WTC11 (cell line): ENCODE measurements around the gene EPN2. TPM values are rescaled to one million over a fixed set of nuclear protein-coding genes. Genes with fewer than 3 reads are reported as not detected.

Source experiments
- ATAC-seq: fragments of 200-7000 bp; cut with Tn5 transposase; 2 replicates; pipeline ENCODE4 v1.10.0; 2021; ENCODE audit warnings: mild to moderate bottlenecking, moderate library complexity
- CTCF ChIA-PET: fragments of 300-600 bp; sonication (Branson Sonifier 250); formaldehyde crosslinking; loops from one replicate; lab custom pipeline; 2021; ENCODE audit warnings: antibody characterized with exemption; lab: Charles Lee
- POLR2A ChIA-PET: fragments of 350-600 bp; sonication (Branson Sonifier 250); formaldehyde crosslinking; loops from one replicate; lab custom pipeline; 2021; ENCODE audit warnings: antibody characterized with exemption; lab: Charles Lee
- DNase-seq: peaks from one replicate; pipeline ENCODE4 v3.0.0; 2021; ENCODE audit warnings: low spot score
- H3K27ac Mint-ChIP-seq: 2 replicates; pipeline ENCODE4 v1.8.0; 2021; ENCODE audit warnings: mixed read lengths
- H3K27me3 Mint-ChIP-seq: 2 replicates; pipeline ENCODE4 v1.8.0; 2021; ENCODE audit warnings: low read depth, mild to moderate bottlenecking, moderate library complexity, mixed read lengths
- H3K36me3 Mint-ChIP-seq: 2 replicates; pipeline ENCODE4 v1.8.0; 2021; ENCODE audit warnings: mixed read lengths
- H3K4me1 Mint-ChIP-seq: 2 replicates; pipeline ENCODE4 v1.8.0; 2022; ENCODE audit warnings: mixed read lengths
- H3K4me3 Mint-ChIP-seq: 2 replicates; pipeline ENCODE4 v1.8.0; 2021; ENCODE audit warnings: mild to moderate bottlenecking, moderate library complexity, mixed read lengths
- H3K9me3 Mint-ChIP-seq: 2 replicates; pipeline ENCODE4 v1.8.0; 2021; ENCODE audit warnings: mixed read lengths
- AR ChIP-seq: fragments of 250-450 bp; sonication (Bioruptor Pico); IDR thresholded peaks from 2 replicates; pipeline ENCODE4 v1.9.0; 2021; ENCODE audit warnings: mild to moderate bottlenecking
- ATF1 ChIP-seq: sonication (generic); formaldehyde crosslinking; IDR thresholded peaks from 2 replicates; pipeline ENCODE4 v1.8.1; 2023; ENCODE audit warnings: mild to moderate bottlenecking, moderate library complexity, missing genetic modification reagents
- ATF2 ChIP-seq: sonication (generic); formaldehyde crosslinking; IDR thresholded peaks from 2 replicates; pipeline ENCODE4 v1.8.1; 2022; ENCODE audit warnings: low read depth, missing genetic modification reagents, borderline replicate concordance
- CDX4 ChIP-seq: fragments of 250-450 bp; sonication (Bioruptor Pico); IDR thresholded peaks from 2 replicates; pipeline ENCODE4 v1.9.0; 2021; ENCODE audit warnings: moderate library complexity, mild to moderate bottlenecking, inconsistent platforms, borderline replicate concordance
- CREB1 ChIP-seq: sonication (generic); formaldehyde crosslinking; IDR thresholded peaks from 2 replicates; pipeline ENCODE4 v1.8.0; 2023; ENCODE audit warnings: mild to moderate bottlenecking, missing genetic modification reagents
- CTCF ChIP-seq: fragments of 200-600 bp; IDR thresholded peaks from 2 replicates; pipeline ENCODE4 v1.8.0; 2022; ENCODE audit warnings: antibody characterized with exemption
- ETV6 ChIP-seq: sonication (generic); formaldehyde crosslinking; IDR thresholded peaks from 2 replicates; pipeline ENCODE4 v1.8.1; 2022; ENCODE audit warnings: mild to moderate bottlenecking, missing genetic modification reagents
- GABPB1 ChIP-seq: sonication (generic); formaldehyde crosslinking; IDR thresholded peaks from 2 replicates; pipeline ENCODE4 v1.8.1; 2023; ENCODE audit warnings: mild to moderate bottlenecking, missing genetic modification reagents
- GTF2I ChIP-seq: fragments of 250-450 bp; sonication (Bioruptor Pico); conservative IDR thresholded peaks from 2 replicates; pipeline ENCODE4 v1.4.0; 2021; ENCODE audit warnings: mild to moderate bottlenecking
- MYBL2 ChIP-seq: sonication (generic); formaldehyde crosslinking; IDR thresholded peaks from 2 replicates; pipeline ENCODE4 v1.8.1; 2023; ENCODE audit warnings: mild to moderate bottlenecking, moderate library complexity, missing genetic modification reagents
- NFATC4 ChIP-seq: fragments of 250-450 bp; sonication (Bioruptor Pico); IDR thresholded peaks from 2 replicates; pipeline ENCODE4 v1.9.0; 2021; ENCODE audit warnings: mild to moderate bottlenecking
- RELA ChIP-seq: sonication (generic); formaldehyde crosslinking; IDR thresholded peaks from 2 replicates; pipeline ENCODE4 v1.8.1; 2022; ENCODE audit warnings: missing genetic modification reagents, mild to moderate bottlenecking, borderline replicate concordance
- SMAD3 ChIP-seq: sonication (generic); formaldehyde crosslinking; IDR thresholded peaks from 2 replicates; pipeline ENCODE4 v1.8.0; 2022; ENCODE audit warnings: missing genetic modification reagents, mild to moderate bottlenecking, borderline replicate concordance
- SOX15 ChIP-seq: fragments of 250-450 bp; sonication (Bioruptor Pico); IDR thresholded peaks from 2 replicates; pipeline ENCODE4 v1.9.0; 2021; ENCODE audit warnings: mild to moderate bottlenecking
- USF1 ChIP-seq: sonication (generic); formaldehyde crosslinking; IDR thresholded peaks from 2 replicates; pipeline ENCODE4 v1.8.0; 2022; ENCODE audit warnings: mild to moderate bottlenecking, missing genetic modification reagents
- ZMAT4 ChIP-seq: fragments of 250-450 bp; sonication (Bioruptor Pico); IDR thresholded peaks from 2 replicates; pipeline ENCODE4 v1.9.0; 2021; ENCODE audit warnings: mild to moderate bottlenecking
- ZNF138 ChIP-seq: sonication (generic); formaldehyde crosslinking; conservative IDR thresholded peaks from 2 replicates; pipeline ENCODE4 v1.8.1; 2022; ENCODE audit warnings: mild to moderate bottlenecking, moderate library complexity, missing genetic modification reagents
- ZNF219 ChIP-seq: sonication (generic); formaldehyde crosslinking; IDR thresholded peaks from 2 replicates; pipeline ENCODE4 v1.8.0; 2023; ENCODE audit warnings: missing genetic modification reagents, mild to moderate bottlenecking, borderline replicate concordance
- ZNF263 ChIP-seq: sonication (generic); formaldehyde crosslinking; IDR thresholded peaks from 2 replicates; pipeline ENCODE4 v1.8.1; 2022; ENCODE audit warnings: low read depth, mild to moderate bottlenecking, moderate library complexity, missing genetic modification reagents
- ZNF423 ChIP-seq: fragments of 250-450 bp; sonication (Bioruptor Pico); IDR thresholded peaks from 2 replicates; pipeline ENCODE4 v2.1.2; 2022; ENCODE audit warnings: mild to moderate bottlenecking, moderate library complexity
- ZNF512 ChIP-seq: sonication (generic); formaldehyde crosslinking; IDR thresholded peaks from 2 replicates; pipeline ENCODE4 v1.8.1; 2022; ENCODE audit warnings: missing genetic modification reagents, borderline replicate concordance
- ZNF671 ChIP-seq: fragments of 250-450 bp; sonication (Bioruptor Pico); IDR thresholded peaks from 2 replicates; pipeline ENCODE4 v1.8.0; 2021; ENCODE audit warnings: mild to moderate bottlenecking
- total RNA-seq: library from RNA; stranded (reverse); gene quantifications from 3 replicates; pipeline ENCODE4 v1.2.3, GENCODE V29; 2021

Gene EPN2
- total RNA-seq, 1 experiment from 2014 or later: 48.8 TPM

GRCh38 chr17:19268611-19269010 is 31.4 kb downstream of the EPN2 start:
- CTCF ChIA-PET: interaction anchor here (0.6 to 1.3 kb wide), 2 partner anchors 69 to 262 kb away, joined by 3 read pairs; no protein-coding TSS in a partner anchor
- peaks cover 53% of the 10 kb centered on the region for H3K4me1 Mint-ChIP-seq
- H3K4me3 Mint-ChIP-seq: no peak overlapping the region
- TF ChIP-seq NFATC4 (CRISPR knock-in tag): no peak
- no peak for TF ChIP-seq AR (CRISPR knock-in tag)
- no peak for TF ChIP-seq CDX4
- no peak for TF ChIP-seq SMAD3
- no peak for TF ChIP-seq RELA (CRISPR knock-in tag)
- TF ChIP-seq ETV6: no peak
- no peak for TF ChIP-seq SOX15
- no peak for TF ChIP-seq ATF1 (CRISPR knock-in tag)
- TF ChIP-seq CTCF: no peak
- no peak for TF ChIP-seq GABPB1 (CRISPR knock-in tag)
- H3K36me3 Mint-ChIP-seq: peaks cover 4% of the 10 kb centered on the region
- no peak for ATAC-seq
- no peaks in the 10 kb centered on the region for H3K27me3 Mint-ChIP-seq
- no peak for DNase-seq
- H3K9me3 Mint-ChIP-seq: no peaks in the 10 kb centered on the region
- POLR2A ChIA-PET: no interaction called here
- no peak overlapping the region for H3K27ac Mint-ChIP-seq

GRCh38 chr17:19269106-19269505 is 31.9 kb downstream of the EPN2 start:
- DNase-seq (no peak), ATAC-seq (no peak)
- H3K4me1 Mint-ChIP-seq: peaks cover 49% of the 10 kb centered on the region
- ChIA-PET POLR2A (no interaction called here), CTCF (interaction anchor here (1.3 kb wide), 1 partner anchor 69 kb away, joined by 3 read pairs; no protein-coding TSS in a partner anchor)
- peaks cover 9% of the 10 kb centered on the region for H3K36me3 Mint-ChIP-seq
- no peaks in the 10 kb centered on the region for H3K9me3 Mint-ChIP-seq
- H3K4me3 Mint-ChIP-seq: no peak overlapping the region
- no peaks in the 10 kb centered on the region for H3K27me3 Mint-ChIP-seq
- no peak overlapping the region for H3K27ac Mint-ChIP-seq
- TF ChIP-seq ZNF423 (CRISPR knock-in tag): no peak
- TF ChIP-seq CREB1: no peak
- no peak for TF ChIP-seq ZNF671 (CRISPR knock-in tag)
- no peak for TF ChIP-seq CDX4
- TF ChIP-seq ATF2: no peak

- ATAC-seq: no peak
- ChIA-PET POLR2A (no interaction called here), CTCF (interaction anchor here (1.2 to 1.7 kb wide), 3 partner anchors 40 to 69 kb away, joined by 4 to 8 read pairs (median 5); no protein-coding TSS in a partner anchor)
- no peak for DNase-seq
- H3K9me3 Mint-ChIP-seq: no peaks in the 10 kb centered on the region
- peaks cover 44% of the 10 kb centered on the region for H3K4me1 Mint-ChIP-seq
- no peaks in the 10 kb centered on the region for H3K27me3 Mint-ChIP-seq
- peaks cover 10% of the 10 kb centered on the region for H3K36me3 Mint-ChIP-seq
- H3K4me3 Mint-ChIP-seq: no peak overlapping the region
- no peak overlapping the region for H3K27ac Mint-ChIP-seq
- TF ChIP-seq USF1 (CRISPR knock-in tag) (no peak), MYBL2 (CRISPR knock-in tag) (no peak), ZMAT4 (CRISPR knock-in tag) (no peak), ZNF512 (CRISPR knock-in tag) (no peak), SOX15 (no peak), ZNF138 (CRISPR knock-in tag) (no peak), ZNF219 (CRISPR knock-in tag) (no peak), ZNF263 (CRISPR knock-in tag) (no peak), GTF2I (CRISPR knock-in tag) (no peak)
Measured at GRCh38 chr17:19269641-19270040, 32.5 kb downstream of the EPN2 start.
